AG04450 (cell line): Measurements from ENCODE around the gene NUDT8. TPM values are rescaled to one million over a fixed set of nuclear protein-coding genes. Genes with fewer than 3 reads are reported as not detected.

ENCODE experiments used
- CTCF ChIA-PET: fragments of 300-600, 350-600 bp; formaldehyde crosslinking; extraction: SDS; loops from one replicate; lab custom pipeline; 2022; ENCODE audit warnings: antibody characterized with exemption, inconsistent platforms; lab: Charles Lee
- POLR2A ChIA-PET: fragments of 350-600 bp; formaldehyde crosslinking; extraction: SDS; loops from one replicate; lab custom pipeline; 2021; ENCODE audit warnings: antibody characterized with exemption, inconsistent platforms; lab: Yijun Ruan, JAX
- DNase-seq: peaks from one replicate; pipeline ENCODE4 v3.0.0-alpha.2; 2011; ENCODE audit warnings: low read depth, low spot score
- H3K27ac ChIP-seq: one replicate; pipeline ENCODE4 v1.5.1; 2012; ENCODE audit warnings: low read depth, low read length, control low read depth
- H3K27me3 ChIP-seq: one replicate; pipeline ENCODE4 v1.6.0; 2012; ENCODE audit warnings: low read length; ENCODE audit not compliant: control insufficient read depth, insufficient read depth
- H3K4me3 ChIP-seq: 2 replicates; pipeline ENCODE4 v1.5.1; 2011; ENCODE audit warnings: mild to moderate bottlenecking, low read depth, low read length, control low read depth
- H3K9me3 ChIP-seq: 2 replicates; pipeline ENCODE4 v1.5.1; 2012; ENCODE audit warnings: low read length; ENCODE audit not compliant: control insufficient read depth, insufficient read depth
- CTCF ChIP-seq: IDR thresholded peaks from 2 replicates; pipeline ENCODE4 v1.5.1; 2011; ENCODE audit warnings: low read depth, low read length, control low read depth, inconsistent platforms
- polyA plus RNA-seq: library from polyadenylated mRNA; depleted of rRNA; stranded (reverse); fragments of >200 nt; gene quantifications from 2 replicates; pipeline ENCODE4 v1.2.3, GENCODE V29; 2011

The NUDT8 gene
- polyA plus RNA-seq, 1 experiment, result 0.40 TPM

- CTCF ChIA-PET, result no interaction called here
Observed at GRCh38 chr11:67635231-67635521, 5.4 kb upstream of the NUDT8 start.

GRCh38 chr11:67634366-67635230 is 4.9 kb upstream of the NUDT8 start:
- TF ChIP-seq CTCF, result no peak
- Histone ChIP-seq H3K4me3 (no peak overlapping the region), H3K27ac (no peak overlapping the region), H3K9me3 (no peaks in the 10 kb centered on the region; the same call in 1 of the 2 replicates), H3K27me3 (peaks cover 7% of the 10 kb centered on the region)
- POLR2A ChIA-PET, result interaction anchor here (0.6 kb wide), 1 partner anchor 18 kb away, joined by 3 read pairs; no protein-coding TSS in a partner anchor
- no peak for DNase-seq
- CTCF ChIA-PET, result no interaction called here

More at GRCh38 chr11:67635231-67635521, 5.4 kb upstream of the NUDT8 start:
- H3K9me3 ChIP-seq, result no peaks in the 10 kb centered on the region; the same call in 1 of the 2 replicates
- H3K4me3 ChIP-seq, result no peak overlapping the region
- DNase-seq, result no peak
- H3K27me3 ChIP-seq, result peaks cover 10% of the 10 kb centered on the region
- no peak for TF ChIP-seq CTCF
- POLR2A ChIA-PET, result no interaction called here
- H3K27ac ChIP-seq, result no peak overlapping the region

GRCh38 chr11:67633758-67634365 is 4.1 kb upstream of the NUDT8 start:
- no peak for DNase-seq
- CTCF ChIA-PET, result no interaction called here
- Histone ChIP-seq H3K4me3 (no peak overlapping the region), H3K27ac (no peak overlapping the region), H3K27me3 (peaks cover 5% of the 10 kb centered on the region), H3K9me3 (no peaks in the 10 kb centered on the region; the same call in 1 of the 2 replicates)
- TF ChIP-seq CTCF, result no peak
- POLR2A ChIA-PET, result interaction anchor here (0.6 kb wide), 1 partner anchor 17 kb away, joined by 3 read pairs; no protein-coding TSS in a partner anchor

- Histone ChIP-seq H3K27me3 (peaks cover 5% of the 10 kb centered on the region), H3K27ac (no peak overlapping the region), H3K9me3 (no peaks in the 10 kb centered on the region; the same call in 1 of the 2 replicates), H3K4me3 (no peak overlapping the region)
- DNase-seq, result no peak
- ChIA-PET POLR2A (no interaction called here), CTCF (no interaction called here)
- no peak for TF ChIP-seq CTCF
Observed at GRCh38 chr11:67632982-67633755, 3.4 kb upstream of the NUDT8 start.
